Omental fat pad (tissue), 4 donors: Measurements from ENCODE around the gene TNPO3. TPM values are rescaled to one million over a fixed set of nuclear protein-coding genes. Genes with fewer than 3 reads are reported as not detected.

ENCODE experiments used
- ATAC-seq: fragments of 150-250 bp; one replicate; pipeline ENCODE4 v1.9.1; 2016; ENCODE audit warnings: mild to moderate bottlenecking, moderate library complexity; ENCODE audit not compliant: low FRiP score
- DNase-seq: peaks from one replicate; pipeline ENCODE4 v3.0.0-alpha.2; 2019; ENCODE audit warnings: low spot score
- total RNA-seq, 4 donors: library from RNA; depleted of rRNA; stranded (reverse); fragments of >200 nt; gene quantifications; one replicate each; pipeline ENCODE4 v1.1.0, GENCODE V29; 2016
- TF ChIP-seq, protein P1 (sequence below), 3 donors: fragments of 450-650 bp; IDR thresholded peaks; one replicate each; pipeline ENCODE4 v1.5.1; 2016 to 2017; ENCODE audit warnings: antibody characterized with exemption in 3 of 3, mild to moderate bottlenecking in 3 of 3, moderate library complexity in 2 of 3

Gene TNPO3
- total RNA-seq, 4 donors from 2014 or later = 34.1 to 45.9 (median 41.1) TPM

DNA sequence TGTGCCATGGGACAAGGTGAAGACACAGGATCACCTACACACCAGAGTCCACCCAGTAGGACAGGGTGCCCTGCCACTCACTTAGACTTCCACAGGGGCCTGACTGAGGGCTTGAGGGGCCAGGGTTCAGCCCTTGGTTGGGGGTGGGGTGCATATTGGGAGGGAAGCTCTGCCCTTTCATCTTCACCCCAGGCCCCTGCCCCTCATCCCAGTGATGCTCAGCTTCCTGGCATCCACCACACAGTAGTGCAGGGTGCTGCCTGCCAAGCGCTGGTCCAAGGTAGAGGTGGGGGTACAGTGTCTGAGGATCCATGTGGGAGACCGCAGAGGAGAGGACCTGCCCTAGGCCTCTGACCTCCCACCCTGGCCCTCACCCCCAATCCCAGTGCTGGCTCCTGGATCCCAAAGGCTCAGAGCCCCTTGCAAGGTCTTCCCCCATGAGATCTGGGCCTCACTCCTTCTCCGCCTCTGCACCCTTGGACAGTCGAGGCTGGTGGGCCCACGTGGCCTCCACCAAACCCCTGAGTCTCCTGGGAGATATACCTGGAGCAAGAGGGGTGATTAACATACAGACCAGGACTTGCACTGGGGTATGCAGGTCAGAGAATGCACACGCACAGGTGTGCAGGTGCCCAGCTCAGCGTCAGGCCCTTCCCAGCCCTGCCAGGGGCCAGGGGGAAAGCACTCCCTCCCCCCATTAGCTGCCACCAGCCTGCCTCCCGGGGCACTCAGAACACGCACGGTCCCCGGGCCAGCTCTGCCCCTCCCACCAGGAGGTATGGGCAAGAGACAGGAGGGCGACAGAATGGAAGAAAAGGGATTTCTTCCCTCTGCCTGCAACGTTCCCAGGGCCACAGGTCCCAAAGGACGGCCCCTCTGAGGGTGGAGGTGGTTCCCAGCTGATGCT lies 125.8 kb downstream of the TNPO3 start:
- TF ChIP-seq, protein P1, sequence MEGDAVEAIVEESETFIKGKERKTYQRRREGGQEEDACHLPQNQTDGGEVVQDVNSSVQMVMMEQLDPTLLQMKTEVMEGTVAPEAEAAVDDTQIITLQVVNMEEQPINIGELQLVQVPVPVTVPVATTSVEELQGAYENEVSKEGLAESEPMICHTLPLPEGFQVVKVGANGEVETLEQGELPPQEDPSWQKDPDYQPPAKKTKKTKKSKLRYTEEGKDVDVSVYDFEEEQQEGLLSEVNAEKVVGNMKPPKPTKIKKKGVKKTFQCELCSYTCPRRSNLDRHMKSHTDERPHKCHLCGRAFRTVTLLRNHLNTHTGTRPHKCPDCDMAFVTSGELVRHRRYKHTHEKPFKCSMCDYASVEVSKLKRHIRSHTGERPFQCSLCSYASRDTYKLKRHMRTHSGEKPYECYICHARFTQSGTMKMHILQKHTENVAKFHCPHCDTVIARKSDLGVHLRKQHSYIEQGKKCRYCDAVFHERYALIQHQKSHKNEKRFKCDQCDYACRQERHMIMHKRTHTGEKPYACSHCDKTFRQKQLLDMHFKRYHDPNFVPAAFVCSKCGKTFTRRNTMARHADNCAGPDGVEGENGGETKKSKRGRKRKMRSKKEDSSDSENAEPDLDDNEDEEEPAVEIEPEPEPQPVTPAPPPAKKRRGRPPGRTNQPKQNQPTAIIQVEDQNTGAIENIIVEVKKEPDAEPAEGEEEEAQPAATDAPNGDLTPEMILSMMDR (IDR thresholded peaks at IDR 0.05) = no peak
- ATAC-seq (no peak), DNase-seq (no peak)

DNA sequence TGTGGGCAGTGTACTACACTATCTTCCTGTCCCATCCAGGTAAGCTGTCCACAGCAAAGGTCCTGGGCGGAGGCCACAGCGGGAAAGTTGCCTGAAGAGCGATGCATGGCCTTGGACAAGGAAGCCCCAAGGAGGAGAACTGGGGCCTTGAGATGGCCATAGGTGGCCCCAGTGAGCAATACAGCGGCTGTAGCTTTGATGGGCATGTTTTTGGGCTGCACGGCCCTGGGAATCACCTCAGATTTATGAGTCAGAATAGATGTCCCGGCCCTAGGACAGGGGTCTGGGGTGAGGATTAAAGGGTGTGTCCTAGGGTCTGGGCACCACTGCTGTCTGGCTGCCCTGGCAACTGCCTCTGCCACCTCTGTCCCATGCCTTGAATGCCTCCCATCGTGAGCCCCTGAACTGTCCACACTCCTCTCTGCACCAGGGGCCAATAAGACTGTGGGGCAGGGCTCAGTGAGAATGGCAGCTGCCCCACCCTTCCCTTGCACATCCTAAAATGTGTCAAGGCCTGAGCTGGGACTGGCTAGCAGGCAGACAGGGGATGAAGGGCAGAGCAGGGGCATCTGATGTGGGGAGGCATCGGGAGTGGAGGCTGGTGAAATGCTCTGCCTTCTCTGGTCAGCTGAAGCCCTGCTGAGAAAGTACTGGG lies 126.6 kb downstream of the TNPO3 start:
- DNase-seq = no peak
- TF ChIP-seq, protein P1 (IDR thresholded peaks at IDR 0.05) = no peak
- no peak for ATAC-seq

DNA sequence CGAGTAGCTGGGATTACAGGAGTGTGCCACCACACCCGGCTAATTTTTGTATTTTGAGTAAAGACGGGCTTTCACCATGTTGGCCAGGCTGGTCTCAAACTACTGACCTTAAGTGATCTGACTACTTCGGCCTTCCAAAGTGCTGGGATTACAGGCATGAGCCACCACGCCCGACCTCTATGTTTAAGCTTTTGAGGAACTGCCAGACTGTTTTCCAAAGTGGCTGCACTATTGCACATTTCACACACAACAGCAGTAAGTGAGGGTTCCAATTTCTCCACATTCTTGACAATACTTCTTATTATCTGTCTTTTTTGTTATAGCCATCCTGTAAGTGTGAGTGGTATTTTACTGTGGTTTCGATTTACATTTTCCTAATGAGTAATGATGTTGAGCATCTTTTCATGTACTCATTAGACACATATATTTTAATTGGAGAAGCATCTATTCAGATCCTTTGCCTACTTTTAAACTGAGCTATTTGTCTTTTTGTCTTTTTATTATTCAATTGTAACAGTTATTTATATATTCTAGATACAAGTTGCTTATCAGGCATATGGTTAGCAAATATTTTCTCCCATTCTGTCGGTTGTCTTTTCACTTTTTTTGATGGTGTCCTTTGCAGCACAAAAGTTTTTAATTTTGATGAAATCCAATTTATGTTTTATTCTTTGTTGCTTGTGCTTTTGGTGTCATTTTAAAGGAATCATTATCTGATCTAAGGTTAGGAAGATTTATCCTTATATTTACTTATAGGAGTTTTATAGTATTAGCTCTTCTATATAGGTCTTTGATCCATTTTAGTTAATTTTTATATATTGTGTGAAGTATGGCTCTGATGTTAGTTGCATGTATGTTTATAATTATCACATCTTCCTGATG lies 130.0 kb downstream of the TNPO3 start:
- no peak for ATAC-seq
- no peak for DNase-seq
- TF ChIP-seq, protein P1 (IDR thresholded peaks at IDR 0.05) = no peak

DNA sequence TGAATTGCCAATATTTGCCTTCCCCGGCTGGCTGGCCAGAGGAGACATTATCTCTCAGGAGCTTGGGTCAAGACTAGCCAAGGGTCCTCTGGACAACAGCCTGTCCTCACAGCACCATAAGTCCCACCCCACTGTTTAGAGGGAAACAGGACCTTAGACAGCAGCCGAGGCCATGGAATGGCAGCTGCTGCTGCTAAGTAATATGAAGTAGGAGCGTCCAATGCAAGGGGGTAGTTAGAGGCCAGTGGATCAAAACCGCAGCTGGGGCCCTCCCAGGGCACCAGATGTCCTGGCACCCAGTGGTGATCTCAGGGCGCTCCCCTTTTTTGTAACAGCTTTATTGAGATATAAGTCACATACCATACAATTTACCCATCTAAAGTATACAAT lies 131.5 kb downstream of the TNPO3 start:
- no peak for ATAC-seq
- no peak for DNase-seq
- TF ChIP-seq, protein P1 (IDR thresholded peaks at IDR 0.05) = no peak

DNA sequence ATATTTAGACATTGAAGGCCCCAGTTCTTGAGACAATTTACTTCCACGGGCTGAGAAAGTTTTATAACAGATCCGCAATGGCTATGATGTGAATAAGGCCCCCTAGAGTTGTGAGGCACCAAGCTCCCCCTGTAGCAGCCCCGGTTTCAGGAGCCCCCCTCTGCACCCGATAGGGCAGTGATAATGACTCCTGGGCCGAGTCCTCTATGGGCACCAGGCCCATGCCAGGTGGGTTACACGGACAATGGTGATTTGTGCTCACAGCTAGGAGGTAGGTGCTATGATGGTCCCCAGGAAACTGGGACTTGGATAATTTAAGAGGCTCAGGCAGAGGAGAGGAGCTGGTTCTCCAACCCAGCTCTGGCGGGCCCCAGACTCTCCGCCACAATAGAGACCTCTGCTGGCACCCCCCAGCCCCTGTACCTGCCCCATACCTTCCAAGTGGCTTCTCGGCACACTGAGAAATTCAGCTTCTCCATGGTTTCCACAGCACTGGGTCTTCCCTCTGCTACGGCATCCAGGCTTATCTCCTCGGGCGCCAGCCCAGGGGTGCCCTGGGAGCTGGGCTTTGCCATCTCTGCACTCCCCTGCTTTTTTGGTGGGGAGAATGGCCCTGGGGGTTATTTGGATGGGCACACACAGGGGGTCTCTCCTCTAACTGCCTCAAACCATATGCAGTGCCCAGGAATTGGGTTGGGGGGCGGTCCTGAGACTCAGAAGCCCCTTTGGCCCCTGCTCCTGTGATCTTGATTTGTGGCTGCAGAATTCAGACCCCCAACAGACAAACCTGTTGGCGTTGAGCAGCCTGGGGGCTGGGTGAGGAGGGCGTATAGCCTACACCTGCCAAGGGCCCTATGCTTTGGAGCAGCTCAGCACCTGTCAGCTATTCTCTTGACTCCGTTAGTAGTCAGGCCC lies 132.2 kb downstream of the TNPO3 start:
- TF ChIP-seq, protein P1 (IDR thresholded peaks at IDR 0.05) = no peak
- ATAC-seq (no peak), DNase-seq (no peak)

DNA sequence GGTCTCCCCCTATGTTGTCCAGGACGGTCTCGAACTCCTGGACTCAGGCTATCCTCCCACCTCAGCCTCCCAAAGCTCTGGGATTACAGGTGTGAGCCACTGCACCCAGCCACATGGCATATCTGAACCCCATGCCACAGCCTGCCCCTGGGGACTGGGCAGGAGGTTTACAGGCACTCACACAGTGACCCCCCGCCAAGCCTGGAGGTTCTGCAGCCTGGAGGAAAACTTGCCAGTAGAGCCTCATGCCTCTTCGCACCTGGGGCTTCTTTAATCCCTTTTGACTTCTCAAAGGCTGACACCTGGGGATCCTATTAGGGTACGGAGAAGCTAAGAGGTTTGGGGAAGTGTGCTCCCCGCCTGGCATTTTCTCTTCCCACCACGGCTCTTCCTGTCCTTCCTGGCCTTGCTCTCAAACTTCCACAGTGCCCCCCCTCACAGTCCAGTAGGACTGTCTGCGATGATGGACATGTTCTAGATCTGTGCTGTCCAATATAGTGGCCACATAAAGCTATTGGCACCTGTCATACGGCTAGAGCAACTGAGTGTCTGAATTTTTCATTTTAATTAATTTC lies 133.0 kb downstream of the TNPO3 start:
- DNase-seq = no peak
- no peak for ATAC-seq
- TF ChIP-seq, protein P1 (IDR thresholded peaks at IDR 0.05) = no peak
